Activated CD4-positive, CD25-positive, alpha-beta regulatory T cell (primary cell): ENCODE results near the gene PLCB4.

Experiments
- DNase-seq, 4 experiments: peaks; one replicate each; lab custom pipeline; 2025; lab: John Stamatoyannopoulos, UW

Gene PLCB4

DNA sequence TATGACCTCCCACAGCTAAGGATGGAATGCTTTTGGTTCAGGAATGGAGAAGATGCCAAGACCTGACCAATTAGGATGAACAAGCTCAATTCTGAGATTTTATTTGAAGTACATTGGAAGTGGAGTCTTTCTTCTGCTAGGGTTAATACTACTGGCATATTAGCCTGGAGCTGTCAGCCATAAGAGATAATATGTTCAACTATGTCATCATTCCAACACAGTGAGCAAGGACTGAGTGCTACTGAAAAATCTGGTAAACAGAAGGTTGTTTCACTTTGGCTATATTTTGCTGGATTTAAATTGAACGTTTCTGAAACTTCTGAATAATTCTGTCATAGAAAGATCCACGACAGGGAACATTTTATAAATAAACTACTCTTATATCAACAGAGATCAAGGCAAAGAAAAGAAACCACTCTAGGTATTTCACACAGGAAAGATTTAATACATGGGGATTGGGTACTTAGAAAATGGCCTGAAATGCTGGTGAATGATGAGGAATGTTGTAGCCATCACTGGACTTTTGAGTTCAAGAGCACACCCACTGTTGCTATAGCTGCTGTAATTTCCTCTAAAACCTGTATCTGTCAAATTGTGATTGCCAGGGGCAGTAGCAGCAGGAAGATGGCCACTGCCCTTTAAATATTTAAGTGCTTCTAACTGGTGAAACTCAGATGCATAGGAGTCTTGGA, 200.5 kb downstream of the PLCB4 start:
- DNase-seq: no peak

DNA sequence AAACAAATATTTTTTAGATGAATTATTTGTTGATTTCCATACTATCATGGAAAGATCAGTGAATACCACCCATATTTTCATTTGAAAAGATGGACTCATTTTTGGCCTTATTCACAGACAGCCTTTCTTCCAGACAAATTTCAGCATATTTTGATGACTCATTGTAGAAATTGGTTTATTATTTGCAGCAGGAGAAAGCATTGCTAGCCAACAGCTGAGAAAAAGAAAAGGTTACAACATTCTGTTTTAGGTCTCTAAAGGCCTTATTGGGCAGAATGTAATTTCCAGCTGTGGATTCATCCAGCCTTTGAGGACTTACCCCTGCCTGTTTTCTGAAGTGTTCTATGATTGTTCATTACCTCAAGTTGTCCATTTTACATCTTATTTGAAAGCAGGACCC, 201.9 kb downstream of the PLCB4 start:
- DNase-seq: no peak

DNA sequence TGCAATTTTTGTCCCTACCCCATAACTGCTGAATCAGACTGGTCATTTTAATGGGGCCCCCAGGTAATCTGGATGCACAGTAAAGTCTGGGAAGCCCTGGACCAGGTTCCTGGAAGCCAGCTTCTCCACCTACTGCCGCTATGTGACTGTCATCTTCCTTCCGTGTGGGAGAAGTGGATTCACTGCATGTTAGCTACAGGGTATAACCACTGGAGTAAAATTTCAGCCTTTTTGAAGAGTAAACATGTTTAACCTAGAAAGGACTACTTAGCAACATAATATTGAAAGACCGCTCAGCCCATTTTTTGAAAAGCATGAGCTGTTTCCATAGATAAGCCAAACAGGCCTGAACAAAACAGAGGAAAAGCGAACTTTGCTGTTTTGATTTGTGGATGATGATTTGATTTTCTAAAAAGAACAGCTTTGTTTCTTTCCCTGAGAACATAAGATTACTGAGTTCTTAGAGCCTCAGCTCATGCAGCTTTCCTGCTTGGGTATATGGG, 208.1 kb downstream of the PLCB4 start:
- DNase-seq: no peak

DNA sequence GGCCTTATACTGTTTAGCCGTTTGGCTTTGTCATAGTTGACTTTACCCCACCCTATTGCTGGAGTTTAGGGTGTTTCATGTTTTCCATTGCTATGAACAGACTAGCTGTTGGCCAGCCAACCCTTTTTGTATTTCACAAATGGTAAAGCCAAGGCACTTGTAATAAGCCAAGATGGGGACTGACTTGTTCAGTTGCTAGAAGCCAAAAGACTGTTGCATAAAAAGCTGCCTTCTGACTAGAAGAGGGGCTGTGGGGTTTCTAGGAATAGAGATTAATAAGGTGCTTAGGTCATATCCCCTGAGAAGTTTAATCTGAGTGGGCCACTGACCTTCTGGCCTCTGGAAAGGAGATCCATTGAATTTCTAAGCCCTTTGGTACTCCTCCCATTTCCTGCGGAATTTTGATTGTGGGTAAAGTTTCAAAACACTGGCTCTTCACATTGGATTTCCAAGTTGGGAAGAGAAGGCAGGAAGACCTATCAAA, 211.1 kb downstream of the PLCB4 start:
- no peak for DNase-seq

DNA sequence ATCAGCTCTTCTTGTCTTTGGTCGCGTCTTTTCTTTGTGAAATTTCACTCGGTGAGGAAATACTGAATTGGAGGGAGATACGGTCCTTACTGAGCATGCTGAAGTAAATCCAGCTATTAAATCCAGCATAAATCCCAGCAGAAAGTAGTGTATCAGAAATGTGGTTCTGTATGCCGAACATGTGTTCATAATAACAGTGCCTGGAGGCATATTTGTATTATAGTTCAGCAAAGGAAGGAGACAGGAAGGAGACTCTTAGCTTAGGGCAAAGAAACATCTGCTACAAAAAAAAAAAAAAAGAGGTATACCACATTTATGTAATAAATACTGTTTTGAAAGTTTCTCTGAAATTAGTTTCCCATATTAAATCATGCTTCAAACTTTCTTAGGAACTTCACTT, 211.8 kb downstream of the PLCB4 start:
- no peak for DNase-seq

DNA sequence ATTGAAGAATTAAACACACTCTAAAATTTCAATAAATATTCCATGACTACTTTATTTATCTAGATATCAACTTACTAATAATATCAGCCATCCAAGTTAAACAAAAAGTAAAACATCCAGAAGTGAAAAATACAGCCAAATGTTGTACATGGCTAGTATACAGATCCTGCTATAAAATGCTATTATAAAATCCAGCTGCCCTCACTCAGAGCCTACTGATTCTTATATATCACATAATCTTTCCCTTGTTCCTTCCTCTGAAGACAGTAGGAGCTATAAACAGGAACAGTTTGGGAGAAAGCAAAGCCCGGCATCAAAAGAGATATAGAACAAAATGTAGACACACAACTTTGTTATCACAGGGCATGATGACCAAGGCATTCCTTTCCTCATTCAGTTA, 212.9 kb downstream of the PLCB4 start:
- DNase-seq: no peak

DNA sequence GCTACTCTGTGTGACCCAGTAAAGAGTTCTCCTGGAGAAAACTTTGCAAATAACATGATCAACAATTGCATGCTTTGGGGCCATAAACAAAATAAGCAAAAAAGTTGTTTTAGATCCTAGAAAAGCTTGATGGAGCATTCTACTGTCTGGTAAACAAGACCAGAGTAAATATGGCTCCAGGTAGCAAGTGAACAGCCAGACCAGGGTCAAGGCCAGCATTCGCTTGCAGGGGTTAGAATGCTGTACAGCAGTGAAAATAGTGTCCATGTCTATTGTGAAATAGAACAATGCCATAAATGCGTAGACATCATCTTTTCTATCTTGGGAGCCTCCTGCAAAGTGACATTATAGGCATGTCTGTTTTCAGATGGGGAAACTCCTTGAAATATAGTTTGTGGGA, 216.7 kb downstream of the PLCB4 start:
- DNase-seq: no peak

DNA sequence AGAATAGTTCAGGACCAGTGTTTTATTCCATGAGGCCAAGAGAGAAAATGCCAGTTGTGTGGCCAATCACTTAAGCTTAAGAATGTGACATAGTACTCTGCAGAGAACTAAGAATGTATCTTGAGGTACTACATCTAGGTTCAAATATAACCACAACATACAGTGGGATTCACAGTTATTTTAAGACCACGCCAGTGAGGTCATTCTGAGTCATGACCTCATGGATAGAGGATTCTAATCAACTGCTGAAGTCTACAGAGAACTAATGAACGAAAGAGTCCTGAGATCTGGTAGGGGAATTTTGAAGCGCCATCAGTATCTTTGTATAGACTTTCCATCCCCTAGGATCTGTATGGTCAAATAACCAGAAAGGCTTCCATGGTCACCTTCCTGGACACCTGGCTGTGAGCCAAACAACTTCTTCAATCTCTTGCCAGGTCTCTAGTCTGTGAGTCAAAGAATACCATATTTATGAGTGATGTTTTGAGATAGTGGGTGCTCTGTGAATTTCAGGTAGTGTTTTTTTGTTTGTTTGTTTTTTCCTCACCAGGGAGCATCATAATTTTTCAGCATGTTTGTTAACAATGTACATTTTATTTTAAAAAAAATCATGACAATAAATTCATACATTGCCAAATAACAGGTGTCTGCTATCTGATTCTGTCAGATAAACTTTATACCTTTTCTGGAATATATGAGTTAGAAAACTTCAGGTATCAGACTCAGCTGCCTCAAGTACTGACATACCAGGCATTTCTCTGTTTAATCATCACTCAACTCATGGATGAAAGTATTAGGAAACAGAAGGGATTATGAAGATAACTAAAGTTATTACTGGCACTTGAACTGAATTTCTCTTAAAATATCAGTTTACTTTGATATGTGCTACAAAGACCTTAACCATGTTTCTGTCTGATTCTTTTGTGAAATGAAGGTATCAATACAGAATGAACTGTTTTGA, 217.9 kb downstream of the PLCB4 start:
- DNase-seq: no peak

DNA sequence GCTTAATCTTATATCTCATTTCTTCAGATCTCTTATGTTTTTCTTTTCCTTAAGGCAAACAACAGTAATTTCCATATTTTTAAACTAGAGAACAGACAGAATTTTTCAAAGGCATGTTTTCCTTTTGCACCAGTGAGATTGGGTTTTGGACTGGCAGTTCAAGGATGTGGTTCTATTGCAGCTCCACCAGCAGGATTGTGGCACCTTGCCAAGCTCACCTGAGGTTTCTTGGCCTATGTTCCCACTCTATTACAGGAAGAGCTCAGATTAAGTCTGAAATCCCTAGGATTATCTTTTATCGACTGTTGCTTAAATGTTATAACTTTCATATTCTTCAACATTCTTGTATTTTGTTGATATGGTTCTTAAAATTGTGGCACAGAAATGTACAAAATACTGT, 218.9 kb downstream of the PLCB4 start:
- DNase-seq: no peak

DNA sequence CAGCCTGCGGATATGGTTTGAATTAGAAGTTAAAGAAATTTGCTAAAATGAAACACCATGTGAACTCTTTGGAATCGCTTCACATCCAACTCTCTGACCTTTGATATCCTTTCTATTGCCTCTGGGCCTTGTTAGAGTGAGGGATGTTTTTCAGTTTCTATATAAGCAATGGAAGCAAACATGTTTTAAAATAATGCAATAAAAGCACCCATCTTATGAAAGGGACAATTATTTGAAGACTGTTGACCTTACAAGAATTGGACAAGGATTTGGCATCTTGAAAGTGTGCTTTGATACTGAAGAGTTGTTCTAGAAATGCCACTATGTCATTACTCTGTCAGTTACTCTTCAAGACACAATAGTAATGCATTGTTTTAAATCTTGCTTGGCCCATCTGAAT, 221.4 kb downstream of the PLCB4 start:
- DNase-seq: no peak

DNA sequence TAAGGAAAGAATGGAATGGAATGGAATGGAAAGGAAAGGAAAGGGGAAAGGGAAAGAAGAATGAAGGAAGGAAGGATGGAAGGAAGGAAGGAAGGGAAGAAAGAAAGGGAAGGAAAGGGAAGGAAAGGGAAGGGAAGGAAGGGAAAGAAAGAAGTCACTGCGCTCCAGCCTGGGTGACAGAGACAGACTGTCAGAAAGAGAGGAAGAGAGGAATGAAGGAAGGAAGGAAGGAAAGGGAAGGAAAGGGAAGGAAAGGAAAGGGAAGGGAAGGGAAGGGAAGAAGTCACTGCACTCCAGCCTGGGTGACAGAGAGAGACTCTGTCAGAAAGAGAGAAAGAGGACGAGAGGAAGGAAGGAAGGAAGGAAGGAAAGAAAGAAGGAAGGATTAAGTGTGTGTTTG, 224.3 kb downstream of the PLCB4 start:
- no peak for DNase-seq

DNA sequence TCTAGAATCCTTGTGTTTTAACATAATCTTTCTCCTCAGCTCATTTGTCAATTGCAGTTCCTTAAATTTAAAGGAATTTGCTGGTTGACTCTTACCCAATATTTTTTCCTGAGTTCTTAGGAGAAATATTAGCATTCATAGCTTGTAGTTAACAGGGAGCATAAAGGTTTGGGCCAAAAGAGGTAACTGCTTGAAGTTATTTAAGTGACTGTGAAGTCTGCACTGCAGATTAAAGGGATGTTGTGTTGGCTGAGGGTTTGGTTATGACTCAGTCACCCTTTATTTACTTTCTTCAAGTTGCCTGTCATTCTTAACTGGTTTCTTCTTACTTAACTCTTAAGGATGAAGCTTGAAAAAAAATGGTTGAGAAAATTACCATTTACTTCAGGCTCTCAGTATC, 225.2 kb downstream of the PLCB4 start:
- no peak for DNase-seq

DNA sequence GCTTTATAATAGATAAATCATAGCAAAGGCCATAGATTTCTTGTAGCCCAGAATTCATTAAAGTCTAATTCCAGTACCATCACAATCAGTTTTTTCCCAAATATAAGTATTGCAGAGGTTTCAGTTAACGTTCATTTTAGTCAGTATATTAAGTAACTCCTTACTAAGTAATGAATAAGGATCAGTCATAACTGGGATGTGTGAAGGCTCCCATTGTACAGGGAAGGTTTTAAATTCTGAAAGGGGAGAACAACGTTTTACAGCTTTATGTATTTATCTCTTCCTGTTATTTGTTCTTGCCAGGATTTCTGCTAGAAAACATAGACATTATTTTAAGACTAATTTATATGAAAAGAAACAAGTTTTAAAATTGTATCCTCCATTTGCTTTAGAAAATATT, 230.0 kb downstream of the PLCB4 start:
- no peak for DNase-seq

DNA sequence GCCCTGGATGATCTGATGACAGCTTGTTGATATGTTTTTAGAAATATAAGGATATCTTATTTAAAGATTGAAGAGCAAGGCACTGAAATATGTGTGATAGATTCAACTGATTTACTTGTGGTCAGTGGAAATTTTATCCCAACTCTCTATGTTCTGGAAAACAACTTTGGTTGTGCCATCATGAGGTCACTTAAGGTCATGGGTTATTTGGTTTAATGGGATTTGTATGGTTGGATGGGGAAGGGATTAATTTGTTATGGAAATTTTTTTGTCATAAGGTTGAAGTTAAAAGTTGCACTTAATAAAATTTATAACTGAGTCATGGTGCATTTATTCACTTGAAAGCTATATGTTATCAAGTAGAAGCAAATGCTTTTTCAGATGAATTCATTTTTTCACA, 231.2 kb downstream of the PLCB4 start:
- DNase-seq: no peak

DNA sequence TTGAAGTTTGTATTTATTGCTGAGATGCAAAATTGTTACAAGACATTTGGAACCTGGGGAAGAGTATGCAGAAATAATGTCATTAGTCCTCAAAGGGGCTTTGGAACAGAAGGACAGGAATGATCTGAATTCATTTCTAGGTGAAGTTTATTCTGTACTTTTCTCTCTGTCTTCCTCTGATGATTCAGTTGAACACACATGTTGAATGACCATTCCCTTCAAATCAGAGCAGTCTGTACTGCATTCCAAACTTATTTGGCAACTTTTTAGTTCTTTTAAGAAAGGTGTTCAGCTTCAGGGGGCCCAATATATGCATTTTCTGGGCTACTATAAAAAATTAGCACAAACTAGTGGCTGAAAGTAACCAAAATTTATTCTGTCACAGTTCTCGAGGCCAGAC, 231.6 kb downstream of the PLCB4 start:
- DNase-seq: no peak

DNA sequence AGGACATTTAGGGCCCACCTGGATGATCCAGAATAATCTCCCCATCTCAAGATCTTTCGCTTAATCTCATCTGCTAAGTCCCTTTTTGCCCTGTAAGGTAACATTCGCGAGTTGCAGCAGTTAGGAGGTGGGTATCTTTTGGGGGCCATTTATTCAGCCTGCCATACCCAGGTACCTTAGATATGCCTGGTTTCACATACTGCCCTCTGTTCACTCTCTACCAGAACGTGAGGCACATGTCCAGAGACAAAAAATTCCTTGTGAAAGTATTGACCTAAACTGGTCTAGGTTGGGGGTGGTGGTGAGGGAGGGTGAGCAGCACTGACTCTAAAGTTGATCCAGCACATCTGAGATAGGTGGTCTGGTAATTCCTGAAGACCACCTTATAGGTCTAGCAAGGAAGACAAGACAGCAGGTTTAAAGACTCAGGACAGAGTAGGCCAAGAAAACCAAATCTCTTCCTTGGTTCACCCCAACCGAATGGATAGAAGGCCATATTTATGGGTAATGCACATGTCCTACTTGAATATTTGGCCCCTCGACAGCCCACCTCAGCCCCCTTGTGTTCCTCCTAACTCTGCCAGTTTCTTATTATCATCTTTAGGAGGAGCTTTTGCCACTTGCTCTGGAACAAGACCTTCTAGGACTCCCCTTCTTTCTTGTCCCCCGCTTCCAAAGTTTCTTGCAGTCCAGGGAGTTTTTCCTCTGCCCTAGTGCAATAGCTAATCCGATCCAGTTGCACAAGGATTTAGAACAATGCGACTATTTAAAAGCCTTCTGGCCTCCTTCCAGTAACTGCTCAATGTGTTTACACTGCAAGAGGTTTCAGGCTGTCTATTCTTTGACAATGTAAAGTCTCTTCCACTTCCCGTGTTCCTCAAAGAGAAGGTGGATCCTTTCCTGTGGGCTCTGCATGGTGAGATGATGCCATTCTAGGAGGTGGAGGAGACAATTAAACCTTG, 232.5 kb downstream of the PLCB4 start:
- no peak for DNase-seq

DNA sequence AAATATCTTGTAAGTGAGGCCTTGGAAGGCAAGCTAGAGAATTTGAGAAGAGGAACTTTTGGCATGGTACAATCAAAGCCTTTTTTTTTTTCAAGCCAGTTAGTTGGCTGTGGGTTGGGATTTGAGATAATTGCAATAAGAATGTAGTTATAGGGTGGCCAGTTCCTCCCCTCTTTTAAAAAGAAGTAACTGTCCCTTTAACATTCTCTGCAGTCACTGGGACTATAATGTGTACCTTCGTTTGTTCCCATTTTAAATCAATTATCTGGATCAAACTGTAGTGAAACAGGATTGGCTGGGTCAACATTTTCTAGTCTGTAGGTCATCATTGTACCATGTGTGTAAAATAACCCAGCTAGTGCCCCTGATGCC, 233.2 kb downstream of the PLCB4 start:
- DNase-seq: no peak

DNA sequence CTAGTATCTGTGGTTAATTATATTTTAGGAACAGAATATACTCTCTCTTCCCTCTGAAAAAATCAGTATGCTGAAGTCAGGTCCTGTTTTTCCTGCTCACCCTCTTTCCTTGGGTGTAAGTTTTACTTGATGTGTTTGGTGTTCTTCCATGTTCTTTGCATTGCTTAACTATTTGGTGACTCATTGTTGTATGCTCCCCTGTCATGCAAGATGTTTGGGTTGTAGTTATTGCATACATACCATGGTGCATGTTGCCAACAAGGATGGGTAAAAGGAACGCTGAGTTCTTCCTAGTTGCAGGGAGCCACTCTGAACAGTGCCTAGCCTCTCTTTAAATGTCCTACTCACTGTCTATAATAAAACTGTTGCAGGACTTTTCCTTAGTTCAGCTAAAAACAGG, 237.6 kb downstream of the PLCB4 start:
- DNase-seq: no peak

DNA sequence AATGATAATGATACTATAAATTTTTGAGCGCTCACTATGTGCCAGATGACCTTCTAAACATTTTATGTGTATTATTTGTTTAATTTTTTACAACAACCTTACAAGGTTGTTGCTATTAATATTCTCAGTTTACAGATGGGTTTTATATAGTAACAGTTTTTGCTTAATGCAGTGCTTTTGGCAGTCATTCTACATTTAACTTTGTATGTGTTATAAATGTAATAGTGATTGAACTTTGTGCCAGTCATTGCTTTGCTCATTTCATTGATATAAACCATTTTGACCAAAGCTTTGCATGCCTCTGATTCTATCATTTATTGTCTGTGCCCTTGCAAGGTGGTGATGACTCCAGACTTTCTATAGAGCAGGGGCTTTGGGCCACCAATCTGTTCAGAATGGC, 239.2 kb downstream of the PLCB4 start:
- no peak for DNase-seq

DNA sequence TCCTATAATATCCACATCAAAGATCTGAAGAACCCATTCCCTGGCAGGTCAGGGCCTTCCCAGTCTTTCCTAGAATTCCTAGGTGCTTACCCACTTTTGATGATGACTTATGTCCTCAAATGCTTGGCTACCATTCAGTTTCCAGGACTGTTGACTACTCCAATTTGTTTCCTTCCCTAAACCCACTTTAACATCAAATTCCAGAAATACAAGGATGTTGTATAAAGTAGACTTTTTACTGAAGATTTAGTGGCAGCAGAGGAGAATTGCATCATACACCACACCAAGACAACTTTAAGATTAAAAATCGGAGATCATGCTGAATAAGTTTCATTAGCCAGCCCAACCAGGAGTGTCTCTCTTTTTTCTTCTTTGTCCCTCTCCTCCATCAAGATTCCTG, 242.2 kb downstream of the PLCB4 start:
- DNase-seq: no peak

DNA sequence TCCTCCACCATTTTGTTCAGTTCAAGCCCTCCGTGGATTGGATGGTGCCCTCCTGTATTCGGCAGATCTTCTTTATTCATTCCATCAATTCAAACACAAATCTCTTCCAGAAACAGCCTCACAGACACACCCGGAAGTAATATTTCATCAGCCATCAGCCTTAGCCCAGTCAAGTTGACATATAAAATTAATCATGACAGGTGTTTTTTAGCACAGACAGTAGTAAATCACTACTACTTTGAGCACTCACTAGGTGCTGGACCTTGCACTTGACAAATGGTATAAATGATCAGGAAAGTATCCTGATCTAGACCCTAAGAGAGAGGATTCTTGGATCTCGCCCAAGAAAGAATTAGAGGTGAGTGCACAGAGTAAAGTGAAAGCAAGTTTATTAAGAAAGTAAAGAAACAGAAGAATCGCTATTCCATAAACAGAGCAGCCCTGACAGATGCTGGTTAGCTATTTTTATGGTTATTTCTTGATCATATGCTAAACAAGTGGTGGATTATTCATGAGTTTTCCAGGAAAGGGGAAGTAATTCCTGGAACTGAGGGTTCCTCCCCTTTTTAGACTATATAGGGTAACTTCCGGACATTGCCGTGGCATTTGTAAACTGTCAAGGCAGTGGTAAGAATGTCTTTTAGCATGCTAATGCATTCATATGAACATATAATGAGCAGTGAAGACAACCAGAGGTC, 250.9 kb downstream of the PLCB4 start:
- DNase-seq: no peak
